Urinary bladder (tissue), 4 donors: ENCODE data around the gene SLC8A2. TPM values are rescaled to one million over a fixed set of nuclear protein-coding genes. Genes with fewer than 3 reads are reported as not detected.
"Not testable (repeated sequence)": the region's sequence is repeated elsewhere in the genome, so short reads cannot be mapped to it uniquely, and the experiment has no call there.

Experiments
- DNase-seq: peaks from one replicate; pipeline ENCODE4 v3.0.0-alpha.2; 2015; ENCODE audit errors: extremely low spot score
- H3K27ac ChIP-seq: one replicate; pipeline ENCODE4 v1.5.1; 2013; ENCODE audit warnings: low read depth, mild to moderate bottlenecking, moderate library complexity
- H3K36me3 ChIP-seq: one replicate; pipeline ENCODE4 v1.6.1; 2013; ENCODE audit warnings: mild to moderate bottlenecking, moderate library complexity; ENCODE audit not compliant: insufficient read depth
- H3K4me1 ChIP-seq: one replicate; pipeline ENCODE4 v1.6.1; 2013; ENCODE audit warnings: mild to moderate bottlenecking, moderate library complexity; ENCODE audit not compliant: insufficient read depth
- H3K4me3 ChIP-seq: one replicate; pipeline ENCODE4 v1.5.1; 2013; ENCODE audit warnings: low read depth, low read length
- WGBS: extraction: QIAGEN DNeasy Blood & Tissue Kit; methylation state at CpG from one replicate; pipeline ENCODE4 v1.1.7; 2013; 5-methylcytosine and 5-hydroxymethylcytosine counted together
- polyA plus RNA-seq: library from polyadenylated mRNA; stranded (reverse); fragments of 200-250 nt; gene quantifications from one replicate; pipeline ENCODE4 v1.2.3, GENCODE V29; 2013
- total RNA-seq: library from RNA; depleted of rRNA; stranded (reverse); fragments of >200 nt; gene quantifications from one replicate; pipeline ENCODE4 v1.2.3, GENCODE V29; 2014
- donor health status: healthy with polysubstance abuse.
- donor health status: healthy.

Gene SLC8A2
- total and polyA plus RNA-seq, 2 donors: 1.5 to 10.2 TPM

GRCh38 chr19:47417746-47418691 is 53.7 kb downstream of the SLC8A2 start:
- Histone ChIP-seq H3K4me3 (peak overlapping the region; percentile 75), H3K4me1 (no peaks in the 10 kb centered on the region), H3K36me3 (no peaks in the 10 kb centered on the region), H3K27ac (no peak overlapping the region)
- WGBS: 7% methylated on average over 34 of the region's 34 CpGs
- no peak for DNase-seq

- 39% methylated on average over 18 of the region's 18 CpGs for WGBS
These were observed 54.5 kb downstream of the SLC8A2 start for GRCh38 chr19:47417107-47417745.

GRCh38 chr19:47416643-47416985 is 55.1 kb downstream of the SLC8A2 start:
- no peak for DNase-seq
- H3K36me3 ChIP-seq: no peaks in the 10 kb centered on the region
- no peak overlapping the region for H3K27ac ChIP-seq
- no peak overlapping the region for H3K4me3 ChIP-seq
- H3K4me1 ChIP-seq: no peaks in the 10 kb centered on the region
- WGBS: 71% methylated on average over 12 of the region's 12 CpGs

More at GRCh38 chr19:47417107-47417745, 54.5 kb downstream of the SLC8A2 start:
- DNase-seq: no peak
- Histone ChIP-seq H3K27ac (no peak overlapping the region), H3K4me3 (no peak overlapping the region), H3K36me3 (no peaks in the 10 kb centered on the region), H3K4me1 (no peaks in the 10 kb centered on the region)

- Histone ChIP-seq H3K4me1 (no peaks in the 10 kb centered on the region), H3K36me3 (no peaks in the 10 kb centered on the region), H3K4me3 (no peak overlapping the region), H3K27ac (no peak overlapping the region)
- 94% methylated on average over 21 of the region's 21 CpGs for WGBS
- DNase-seq: no peak
These were observed 55.6 kb downstream of the SLC8A2 start for GRCh38 chr19:47415953-47416642.

- Histone ChIP-seq H3K4me1 (no peaks in the 10 kb centered on the region), H3K27ac (no peak overlapping the region), H3K36me3 (no peaks in the 10 kb centered on the region), H3K4me3 (no peak overlapping the region)
- DNase-seq: no peak
- 74% methylated on average over 21 of the region's 21 CpGs for WGBS
These were observed 57.2 kb downstream of the SLC8A2 start for GRCh38 chr19:47414469-47414868.

- Histone ChIP-seq H3K27ac (no peak overlapping the region), H3K36me3 (no peaks in the 10 kb centered on the region), H3K4me3 (no peak overlapping the region), H3K4me1 (no peaks in the 10 kb centered on the region)
- WGBS: 96% methylated on average over 16 of the region's 16 CpGs
- no peak for DNase-seq
These were observed 57.8 kb downstream of the SLC8A2 start for GRCh38 chr19:47413941-47414340.

- not testable (repeated sequence) for H3K27ac ChIP-seq
These were observed 60.0 kb downstream of the SLC8A2 start for GRCh38 chr19:47411696-47412095.

GRCh38 chr19:47411101-47411500 is 60.6 kb downstream of the SLC8A2 start:
- H3K4me1 ChIP-seq: no peaks in the 10 kb centered on the region
- H3K27ac ChIP-seq: no peak overlapping the region
- WGBS: 78% methylated on average over 8 of the region's 8 CpGs

More at GRCh38 chr19:47411696-47412095, 60.0 kb downstream of the SLC8A2 start:
- DNase-seq, H3K36me3 ChIP-seq, H3K4me3 ChIP-seq, H3K4me1 ChIP-seq: not testable (repeated sequence)
- WGBS: 78% methylated on average over 9 of the region's 9 CpGs

GRCh38 chr19:47408156-47408938 is 63.3 kb downstream of the SLC8A2 start:
- DNase-seq: no peak
- WGBS: 92% methylated on average over 14 of the region's 14 CpGs
- Histone ChIP-seq H3K36me3 (no peaks in the 10 kb centered on the region), H3K4me1 (no peaks in the 10 kb centered on the region), H3K27ac (no peak overlapping the region), H3K4me3 (no peak overlapping the region)

More at GRCh38 chr19:47411101-47411500, 60.6 kb downstream of the SLC8A2 start:
- no peak overlapping the region for H3K4me3 ChIP-seq
- H3K36me3 ChIP-seq: no peaks in the 10 kb centered on the region
- no peak for DNase-seq

- 31% methylated on average over 14 of the region's 14 CpGs for WGBS
- no peak for DNase-seq
- Histone ChIP-seq H3K4me3 (no peak overlapping the region), H3K27ac (no peak overlapping the region), H3K36me3 (no peaks in the 10 kb centered on the region), H3K4me1 (no peaks in the 10 kb centered on the region)
These were observed 64.3 kb downstream of the SLC8A2 start for GRCh38 chr19:47407417-47407774.

- H3K4me3 ChIP-seq: no peak overlapping the region
- WGBS: 25% methylated on average over 47 of the region's 47 CpGs
These were observed 64.8 kb downstream of the SLC8A2 start for GRCh38 chr19:47406711-47407416.

GRCh38 chr19:47405854-47406417 is 65.8 kb downstream of the SLC8A2 start:
- Histone ChIP-seq H3K27ac (no peak overlapping the region), H3K4me3 (no peak overlapping the region), H3K4me1 (no peaks in the 10 kb centered on the region), H3K36me3 (no peaks in the 10 kb centered on the region)
- 85% methylated on average over 5 of the region's 5 CpGs for WGBS
- DNase-seq: no peak

More at GRCh38 chr19:47406711-47407416, 64.8 kb downstream of the SLC8A2 start:
- no peaks in the 10 kb centered on the region for H3K36me3 ChIP-seq
- no peaks in the 10 kb centered on the region for H3K4me1 ChIP-seq
- DNase-seq: no peak
- H3K27ac ChIP-seq: no peak overlapping the region
